NB4 (cell line): ENCODE measurements around the gene NCAPG2.
"Not testable (repeated sequence)": the region's sequence is repeated elsewhere in the genome, so short reads cannot be mapped to it uniquely, and the experiment has no call there.

Experiments used
- DNase-seq: peaks from one replicate; pipeline ENCODE4 v3.0.0; 2010; ENCODE audit warnings: low read depth
- H3K4me3 ChIP-seq: one replicate; pipeline ENCODE4 v1.5.1; 2011; ENCODE audit warnings: mild to moderate bottlenecking, low read depth, low read length, moderate library complexity
- CTCF ChIP-seq: IDR thresholded peaks from one replicate; pipeline ENCODE4 v1.5.1; 2012; ENCODE audit warnings: low read depth, low read length
- MAX ChIP-seq: IDR thresholded peaks from 2 replicates; pipeline ENCODE4 v1.6.1; 2011; ENCODE audit warnings: low read depth, low read length
- MYC ChIP-seq: IDR thresholded peaks from 2 replicates; pipeline ENCODE4 v1.6.1; 2011; ENCODE audit warnings: low read depth, low read length
- POLR2A ChIP-seq: IDR thresholded peaks from 2 replicates; pipeline ENCODE4 v1.6.1; 2011; ENCODE audit warnings: mild to moderate bottlenecking; ENCODE audit not compliant: insufficient read length; ENCODE audit errors: extremely low read depth

Gene NCAPG2

GRCh38 chr7:158633055-158633956, 71.3 kb downstream of the NCAPG2 start:
- DNase-seq = no peak
- no peak for TF ChIP-seq CTCF
- no peak for TF ChIP-seq MYC
- TF ChIP-seq MAX = no peak
- no peak for TF ChIP-seq POLR2A
- no peak overlapping the region for H3K4me3 ChIP-seq

- no peak overlapping the region for H3K4me3 ChIP-seq
- DNase-seq = no peak
- TF ChIP-seq MYC (no peak), MAX (no peak), POLR2A (no peak), CTCF (no peak)
Measured at GRCh38 chr7:158631574-158632195, 72.9 kb downstream of the NCAPG2 start.

GRCh38 chr7:158626289-158626688, 78.3 kb downstream of the NCAPG2 start:
- not testable (repeated sequence) for DNase-seq, H3K4me3 ChIP-seq

GRCh38 chr7:158623241-158623640, 81.4 kb downstream of the NCAPG2 start:
- no peak for DNase-seq
- H3K4me3 ChIP-seq = no peak overlapping the region
- TF ChIP-seq CTCF (no peak), MAX (no peak), POLR2A (no peak), MYC (no peak)

GRCh38 chr7:158620839-158621441, 83.7 kb downstream of the NCAPG2 start:
- TF ChIP-seq CTCF = no peak
- no peak for TF ChIP-seq MYC
- no peak for TF ChIP-seq MAX
- no peak for TF ChIP-seq POLR2A
- no peak for DNase-seq
- H3K4me3 ChIP-seq = no peak overlapping the region

- H3K4me3 ChIP-seq = no peak overlapping the region
Measured at GRCh38 chr7:158620418-158620817, 84.2 kb downstream of the NCAPG2 start.

More at GRCh38 chr7:158620418-158620817, 84.2 kb downstream of the NCAPG2 start:
- TF ChIP-seq MYC (no peak), CTCF (no peak), MAX (no peak), POLR2A (no peak)
- no peak for DNase-seq
